HG02970 (cell line): ENCODE data around the gene PPID.
"Not testable (repeated sequence)": the region's sequence is repeated elsewhere in the genome, so short reads cannot be mapped to it uniquely, and the experiment has no call there.

Experiments
- ATAC-seq: cut with Tn5 transposase; IDR thresholded peaks from one replicate; pipeline ENCODE4 v1.9.1; 2021; ENCODE audit warnings: mild to moderate bottlenecking, moderate library complexity, moderate number of reproducible peaks; ENCODE audit not compliant: unreplicated experiment, low FRiP score

The PPID gene

DNA sequence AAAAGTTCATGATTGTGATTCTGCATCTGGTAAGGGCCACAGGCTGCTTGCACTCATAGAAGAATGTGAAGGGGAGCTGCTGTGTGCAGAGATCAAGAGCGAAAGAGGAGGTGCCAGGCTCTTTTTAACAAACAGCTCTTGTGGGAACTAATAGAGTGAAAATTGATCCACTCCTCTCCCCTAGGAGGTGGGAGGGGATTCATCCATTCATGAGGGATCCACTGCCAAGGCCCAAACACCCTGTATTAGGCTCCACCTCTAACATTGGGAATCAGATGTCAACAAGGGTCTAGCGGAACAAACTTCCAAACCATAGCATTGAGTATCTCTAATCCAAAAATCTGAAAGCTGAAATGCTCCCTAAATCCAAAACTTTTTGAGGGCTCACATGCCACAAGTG lies 16.4 kb upstream of the PPID start:
- ATAC-seq = no peak

GRCh38 chr4:158738866-158739265 lies 15.7 kb upstream of the PPID start:
- ATAC-seq = no peak

- no peak for ATAC-seq
These were observed 6.7 kb upstream of the PPID start for GRCh38 chr4:158729716-158730559.

- ATAC-seq = no peak
These were observed 5.0 kb upstream of the PPID start for GRCh38 chr4:158728236-158728635.

- ATAC-seq = no peak
These were observed 3.4 kb upstream of the PPID start for GRCh38 chr4:158726633-158727032.

DNA sequence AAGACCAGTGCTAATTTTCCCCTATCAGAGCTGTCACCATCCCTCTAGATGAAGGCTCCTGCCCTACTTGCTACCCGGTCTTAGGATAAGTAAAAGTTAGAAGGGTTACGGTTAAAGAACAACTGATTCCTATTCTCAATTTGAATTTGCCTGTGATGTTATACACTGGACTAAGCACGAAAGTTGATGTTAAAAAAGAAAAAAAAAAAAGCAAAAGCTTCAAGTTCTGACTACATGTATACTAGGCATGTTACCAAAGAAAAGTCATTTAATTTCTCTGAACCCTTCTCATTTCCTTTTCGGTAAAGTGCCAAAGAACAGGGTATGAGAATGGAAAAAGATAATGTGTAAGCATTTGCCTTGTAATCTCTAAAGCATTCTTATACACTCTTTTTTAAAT lies 1.4 kb upstream of the PPID start:
- ATAC-seq = no peak

DNA sequence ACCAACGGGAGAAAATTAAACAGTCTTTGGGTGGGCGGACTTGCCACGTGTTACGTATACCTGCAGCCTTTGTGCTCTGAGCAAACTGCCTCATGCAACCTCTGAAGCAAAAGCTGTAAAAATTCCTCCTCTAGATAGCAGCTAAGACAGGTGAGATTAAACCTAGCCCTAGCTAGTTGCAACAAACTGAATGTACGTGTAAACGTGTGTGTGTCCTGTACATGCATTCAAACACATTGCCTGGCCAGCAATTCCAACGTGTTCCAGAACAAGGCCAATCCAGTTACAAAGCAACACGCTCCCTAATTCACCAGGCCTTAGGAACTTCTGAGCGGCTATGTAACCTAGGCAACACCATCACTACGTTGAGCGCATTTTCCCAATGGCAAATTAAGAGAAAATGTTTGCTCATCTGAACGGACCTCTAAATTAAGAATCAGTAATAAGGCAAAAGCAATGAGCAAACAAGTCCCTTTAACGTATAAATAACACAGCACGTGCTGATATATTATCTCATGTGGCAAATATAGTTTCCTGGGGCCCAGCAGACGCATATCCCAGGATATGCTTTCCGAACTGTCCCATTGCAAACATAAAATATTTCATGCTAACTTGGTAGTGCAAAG lies 792 bp downstream of the PPID start:
- no peak for ATAC-seq

GRCh38 chr4:158721680-158722079 lies 1.5 kb downstream of the PPID start:
- no peak for ATAC-seq

DNA sequence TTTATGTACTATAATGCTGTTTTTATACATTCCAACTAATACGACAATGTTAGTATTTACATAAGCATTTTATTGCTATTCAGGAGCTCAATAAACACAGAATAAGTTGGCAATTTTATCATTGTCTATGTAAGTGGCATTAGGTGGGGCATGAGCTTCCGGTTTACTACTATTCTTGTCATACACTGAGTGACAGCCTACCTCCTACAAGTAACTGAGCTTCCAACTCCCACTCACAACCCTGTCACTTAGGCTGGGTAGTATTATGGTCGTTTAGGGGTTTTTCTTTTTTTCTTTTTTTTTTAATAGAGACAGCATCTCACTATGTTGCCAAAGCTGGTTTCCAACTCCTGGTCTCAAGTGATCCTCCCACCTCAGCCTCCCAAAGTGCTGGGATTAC lies 7.4 kb downstream of the PPID start:
- no peak for ATAC-seq

GRCh38 chr4:158714937-158715336 lies 8.3 kb downstream of the PPID start:
- no peak for ATAC-seq

DNA sequence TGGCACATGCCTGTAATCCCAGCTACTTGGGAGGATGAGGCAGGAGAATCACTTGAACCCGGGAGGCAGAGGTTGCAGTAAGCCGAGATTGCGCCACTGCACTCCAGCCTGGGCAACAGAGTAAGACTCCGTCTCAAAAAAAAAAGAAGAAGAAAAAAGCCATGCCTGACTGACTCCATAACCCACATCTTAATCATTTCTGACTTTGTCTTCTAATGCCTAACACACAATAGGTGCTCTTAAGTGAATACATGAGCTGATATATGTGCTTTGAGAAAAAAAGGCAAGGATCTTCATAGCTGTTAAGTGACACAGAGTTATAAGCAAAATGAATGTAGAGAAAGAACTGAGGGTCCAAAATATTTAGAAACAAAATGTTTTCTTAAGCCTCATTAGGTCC lies 10.6 kb downstream of the PPID start:
- ATAC-seq = not testable (repeated sequence)

GRCh38 chr4:158710814-158711213 lies 12.4 kb downstream of the PPID start:
- ATAC-seq = no peak

DNA sequence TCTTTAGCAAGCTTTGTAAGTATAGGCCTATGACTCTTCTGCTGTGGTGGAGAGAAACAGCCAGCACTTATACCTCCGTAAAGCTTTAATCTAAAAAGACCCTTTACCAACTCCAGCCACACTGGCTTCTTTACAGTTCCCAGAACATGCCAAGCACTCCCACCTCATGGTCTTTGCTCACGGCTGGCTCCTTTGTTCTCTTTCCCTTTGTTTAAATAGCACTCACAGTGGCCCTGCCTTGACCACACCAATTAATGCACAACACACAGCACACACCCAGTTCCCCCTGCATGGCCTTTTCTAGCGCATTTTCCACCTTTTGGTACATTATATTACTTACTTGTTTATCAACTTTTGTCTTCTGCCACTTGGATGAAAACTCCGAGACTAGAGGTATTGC lies 18.9 kb downstream of the PPID start:
- ATAC-seq = no peak

GRCh38 chr4:158688813-158689212 lies 34.4 kb downstream of the PPID start:
- no peak for ATAC-seq

GRCh38 chr4:158682066-158682465 lies 41.1 kb downstream of the PPID start:
- no peak for ATAC-seq

- ATAC-seq = no peak
These were observed 41.6 kb downstream of the PPID start for GRCh38 chr4:158681629-158682028.

DNA sequence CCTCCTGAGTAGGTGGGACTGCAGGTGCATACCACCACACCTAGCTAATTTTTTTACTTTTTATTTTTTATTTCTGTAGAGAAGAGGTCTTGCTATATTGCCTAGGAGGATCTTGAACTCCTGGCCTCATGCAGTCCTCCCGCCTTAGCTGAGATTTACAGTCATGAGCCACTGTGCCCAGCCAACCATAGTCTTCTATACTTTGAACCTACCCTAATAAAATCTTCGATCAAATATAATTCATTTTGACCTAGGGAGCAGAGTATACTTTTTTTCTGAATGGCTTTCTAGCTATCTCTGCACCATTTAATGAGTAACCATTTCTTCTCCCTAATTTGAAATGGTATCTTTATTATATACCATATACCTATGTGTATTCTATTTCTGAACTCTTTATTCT lies 44.4 kb downstream of the PPID start:
- ATAC-seq = no peak

- no peak for ATAC-seq
These were observed 47.1 kb downstream of the PPID start for GRCh38 chr4:158676076-158676475.

- no peak for ATAC-seq
These were observed 49.6 kb downstream of the PPID start for GRCh38 chr4:158673633-158674032.

DNA sequence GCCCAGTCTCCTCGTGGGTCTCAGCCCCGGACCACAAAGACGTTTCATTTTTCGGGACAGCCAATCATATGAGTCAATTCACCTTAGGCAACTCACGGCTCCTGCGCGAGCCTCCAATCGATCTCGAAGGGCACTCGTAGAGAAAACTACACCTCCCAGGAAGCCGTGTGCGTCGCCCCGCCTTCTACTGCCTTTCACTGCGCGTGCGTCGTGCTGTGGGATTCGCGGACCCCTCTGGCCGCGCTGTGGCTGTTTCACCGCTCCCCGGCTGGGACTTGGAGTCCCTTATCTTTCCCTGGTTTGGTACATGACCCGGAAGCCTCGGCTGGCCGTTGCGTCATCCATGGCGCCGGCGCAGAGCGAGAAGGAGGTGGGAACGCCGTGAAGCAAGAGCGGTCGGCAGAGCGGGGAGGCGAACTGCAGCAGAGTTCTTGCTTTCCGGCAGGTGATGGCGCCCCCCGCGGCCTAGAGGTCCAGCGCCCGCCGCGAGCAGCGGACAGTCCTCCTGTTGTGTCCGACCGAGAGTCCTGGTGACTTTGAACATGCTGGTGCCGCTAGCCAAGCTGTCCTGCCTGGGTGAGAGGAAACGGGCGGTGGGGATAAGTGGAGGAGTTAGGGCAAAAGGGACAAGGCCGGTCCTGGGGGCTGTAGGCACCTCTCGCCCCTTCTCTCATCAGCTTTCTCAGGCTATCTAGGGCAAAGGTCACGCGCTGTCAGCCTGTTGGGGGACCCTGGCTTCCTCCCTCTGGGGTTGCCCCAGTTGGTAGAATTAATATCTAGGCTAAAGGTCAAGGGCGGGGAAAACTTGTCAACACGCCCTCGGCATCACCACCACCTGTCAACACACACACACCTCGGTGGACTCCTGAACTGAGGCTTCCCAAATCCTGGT lies 51.0 kb downstream of the PPID start, which contains the start of gene ETFDH:
Gene ETFDH (plus strand): TSS at position 382 of the 892 bp plus-strand sequence. CDS start 161 bp downstream, at position 543.
- ATAC-seq = peak; percentile 94

DNA sequence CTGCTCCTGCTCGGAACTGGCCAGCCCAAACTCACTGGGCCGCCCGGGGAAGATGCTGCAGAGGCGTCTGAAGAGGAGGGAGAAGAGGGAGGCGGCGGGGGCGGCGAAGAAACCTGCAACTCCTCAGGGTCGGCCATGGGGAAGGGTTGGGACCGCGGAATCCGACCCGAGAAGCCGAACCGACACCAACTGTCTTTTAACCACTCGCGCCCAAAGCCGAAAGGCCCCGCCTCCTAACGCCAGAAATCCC lies 51.6 kb downstream of the PPID start, which contains the start of gene C4orf46:
Gene C4orf46 (minus strand): TSS at position 223 of the 250 bp plus-strand sequence. CDS start 86 bp downstream, at position 137.
- ATAC-seq = no peak
